ENCODE data around the gene OSBP2. TPM values are rescaled to one million over a fixed set of nuclear protein-coding genes. Genes with fewer than 3 reads are reported as not detected.

OSBP2 gene
- total RNA-seq, 1 experiment from 2014 or later = 6.2 TPM

- Mint-ChIP-seq H3K9me3 (ENCODE audit: unreplicated experiment) (no peaks in the 10 kb centered on the region), H3K27ac (ENCODE audit: unreplicated experiment) (peak overlapping the region; percentile 86), H3K4me1 (ENCODE audit: low read depth, unreplicated experiment) (peaks cover 17% of the 10 kb centered on the region), H3K4me3 (ENCODE audit: unreplicated experiment) (peak overlapping the region; percentile 94), H3K27me3 (ENCODE audit: insufficient read depth, unreplicated experiment) (no peaks in the 10 kb centered on the region), H3K36me3 (ENCODE audit: insufficient read depth, unreplicated experiment) (peaks cover 4% of the 10 kb centered on the region)
- Histone ChIP-seq H3K4me1 (peaks cover 4% of the 10 kb centered on the region; the same call in 1 of the 2 replicates), H3K36me3 (ENCODE audit: control insufficient read depth, insufficient read depth, low read length) (no peaks in the 10 kb centered on the region; the same call in 1 of the 2 replicates), H3K9me3 (no peaks in the 10 kb centered on the region), H3K27me3 (replicated peaks; ENCODE audit: control insufficient read depth, insufficient read depth, low read length) (no peaks in the 10 kb centered on the region; the same call in 1 of the 2 replicates), H3K4me3 (ENCODE audit: low read depth, low read length) (no peak overlapping the region)
- no peak for DNase-seq
- intact Hi-C loops (cut with micrococcal nuclease; ENCODE audit: unreplicated experiment) = no loop called here
- no peak for TF ChIP-seq CTCF (IDR thresholded peaks at IDR 0.05; ENCODE audit: insufficient read depth in 1 of 2, low read depth in 1 of 2, low read length in 1 of 2, severe bottlenecking in 1 of 2, unreplicated experiment in 1 of 2)
- no TSS peak for BruUV-seq (replicated peaks)
- ChIA-PET CTCF (interaction anchor here (0.6 to 0.9 kb wide), 3 partner anchors 89 to 607 kb away, joined by 3 to 5 read pairs (median 5); no protein-coding TSS in a partner anchor), POLR2A (interaction anchor here (0.6 kb wide), 1 partner anchor 47 kb away, joined by 3 read pairs; no protein-coding TSS in a partner anchor)
Measured at GRCh38 chr22:30665786-30666185, 28.9 kb upstream of the OSBP2 start.

- ChIA-PET POLR2A (interaction anchor here (0.5 kb wide), 1 partner anchor 75 kb away, joined by 16 read pairs; the partner anchor contains the start of gene PES1), CTCF (interaction anchor here (0.9 to 1.4 kb wide), 3 partner anchors 32 to 625 kb away, joined by 3 to 9 read pairs (median 4); partner anchors contain the start of gene PIK3IP1)
- no TSS peak for BruUV-seq (replicated peaks)
- no peaks in the 10 kb centered on the region; the same call in 1 of the 2 replicates for H3K36me3 ChIP-seq (ENCODE audit: control insufficient read depth, insufficient read depth, low read length)
- intact Hi-C loops (cut with micrococcal nuclease; ENCODE audit: unreplicated experiment) = loop anchor here (1.0 kb wide), 1 partner anchor 32 kb away; the partner anchor contains the start of gene SLC35E4
- Mint-ChIP-seq H3K4me3 (ENCODE audit: unreplicated experiment) (peak overlapping the region; percentile 94), H3K9me3 (ENCODE audit: unreplicated experiment) (no peaks in the 10 kb centered on the region), H3K4me1 (ENCODE audit: low read depth, unreplicated experiment) (peaks cover 17% of the 10 kb centered on the region), H3K27me3 (ENCODE audit: insufficient read depth, unreplicated experiment) (no peaks in the 10 kb centered on the region), H3K27ac (ENCODE audit: unreplicated experiment) (peak overlapping the region; percentile 86), H3K36me3 (ENCODE audit: insufficient read depth, unreplicated experiment) (peaks cover 4% of the 10 kb centered on the region)
- no peaks in the 10 kb centered on the region for H3K9me3 ChIP-seq
- DNase-seq = peak in 1 of 2 experiments; percentile 57
- H3K4me3 ChIP-seq (ENCODE audit: low read depth, low read length) = peak overlapping the region; percentile 86
- no peaks in the 10 kb centered on the region; the same call in 1 of the 2 replicates for H3K27me3 ChIP-seq (replicated peaks; ENCODE audit: control insufficient read depth, insufficient read depth, low read length)
- no peak for TF ChIP-seq CTCF (IDR thresholded peaks at IDR 0.05; ENCODE audit: insufficient read depth in 1 of 2, low read depth in 1 of 2, low read length in 1 of 2, severe bottlenecking in 1 of 2, unreplicated experiment in 1 of 2)
- H3K4me1 ChIP-seq = peaks cover 4% of the 10 kb centered on the region; the same call in 1 of the 2 replicates
Measured at GRCh38 chr22:30667107-30667493, 27.6 kb upstream of the OSBP2 start.

GRCh38 chr22:30667494-30668385 lies 26.9 kb upstream of the OSBP2 start, which contains the start of gene DUSP18:
Gene DUSP18, minus strand, starts transcription at chr22:30667875. Its CDS starts 3,872 bp downstream, at chr22:30664003.
- H3K4me3 ChIP-seq (ENCODE audit: low read depth, low read length) = peak within 1 kb of the TSS; percentile 86
- intact Hi-C loops (cut with micrococcal nuclease; ENCODE audit: unreplicated experiment) = loop anchor here (1.0 kb wide), 1 partner anchor 32 kb away; the partner anchor contains the start of gene SLC35E4
- H3K27ac Mint-ChIP-seq (ENCODE audit: unreplicated experiment) = peak within 1 kb of the TSS; percentile 86
- ChIA-PET CTCF (interaction anchor here (0.7 to 1.4 kb wide), 5 partner anchors 17 to 625 kb away, joined by 3 to 4 read pairs (median 3); partner anchors contain the start of genes PES1 and PIK3IP1), POLR2A (interaction anchor here (0.5 kb wide), 1 partner anchor 76 kb away, joined by 16 read pairs; the partner anchor contains the start of gene PES1)
- peaks cover 4% of the 10 kb centered on the region for H3K36me3 Mint-ChIP-seq (ENCODE audit: insufficient read depth, unreplicated experiment)
- peak; percentile 93 to 96 for DNase-seq
- H3K9me3 ChIP-seq = no peaks in the 10 kb centered on the region
- H3K4me1 ChIP-seq = peaks cover 4% of the 10 kb centered on the region; the same call in 1 of the 2 replicates
- peak; percentile 40 to 51 for TF ChIP-seq CTCF (IDR thresholded peaks at IDR 0.05; ENCODE audit: insufficient read depth in 1 of 2, low read depth in 1 of 2, low read length in 1 of 2, severe bottlenecking in 1 of 2, unreplicated experiment in 1 of 2)
- no peaks in the 10 kb centered on the region; the same call in 1 of the 2 replicates for H3K27me3 ChIP-seq (replicated peaks; ENCODE audit: control insufficient read depth, insufficient read depth, low read length)
- H3K36me3 ChIP-seq (ENCODE audit: control insufficient read depth, insufficient read depth, low read length) = no peaks in the 10 kb centered on the region; the same call in 1 of the 2 replicates
- H3K4me1 Mint-ChIP-seq (ENCODE audit: low read depth, unreplicated experiment) = peaks cover 17% of the 10 kb centered on the region
- no peaks in the 10 kb centered on the region for H3K27me3 Mint-ChIP-seq (ENCODE audit: insufficient read depth, unreplicated experiment)
- TSS peak; percentile 83 for BruUV-seq (replicated peaks)
- peak within 1 kb of the TSS; percentile 94 for H3K4me3 Mint-ChIP-seq (ENCODE audit: unreplicated experiment)
- H3K9me3 Mint-ChIP-seq (ENCODE audit: unreplicated experiment) = no peaks in the 10 kb centered on the region
